Stimulated activated CD4-positive, alpha-beta T cell treated with anti-CD3 and anti-CD28 coated beads, Interleukin-2, amount 100 ng/mL, for 4 hours (primary cell): ENCODE results near the gene RYR3.
"Not testable (repeated sequence)": the region's sequence is repeated elsewhere in the genome, so short reads cannot be mapped to it uniquely, and the experiment has no call there.

Experiments
- DNase-seq: peaks from one replicate; pipeline ENCODE4 v3.0.0-alpha.2; 2020; ENCODE audit warnings: low read depth

The RYR3 gene

GRCh38 chr15:33773969-33774368 is 463.2 kb downstream of the RYR3 start:
- DNase-seq = no peak

- DNase-seq = no peak
Observed at GRCh38 chr15:33778852-33779251, 468.1 kb downstream of the RYR3 start.

DNA sequence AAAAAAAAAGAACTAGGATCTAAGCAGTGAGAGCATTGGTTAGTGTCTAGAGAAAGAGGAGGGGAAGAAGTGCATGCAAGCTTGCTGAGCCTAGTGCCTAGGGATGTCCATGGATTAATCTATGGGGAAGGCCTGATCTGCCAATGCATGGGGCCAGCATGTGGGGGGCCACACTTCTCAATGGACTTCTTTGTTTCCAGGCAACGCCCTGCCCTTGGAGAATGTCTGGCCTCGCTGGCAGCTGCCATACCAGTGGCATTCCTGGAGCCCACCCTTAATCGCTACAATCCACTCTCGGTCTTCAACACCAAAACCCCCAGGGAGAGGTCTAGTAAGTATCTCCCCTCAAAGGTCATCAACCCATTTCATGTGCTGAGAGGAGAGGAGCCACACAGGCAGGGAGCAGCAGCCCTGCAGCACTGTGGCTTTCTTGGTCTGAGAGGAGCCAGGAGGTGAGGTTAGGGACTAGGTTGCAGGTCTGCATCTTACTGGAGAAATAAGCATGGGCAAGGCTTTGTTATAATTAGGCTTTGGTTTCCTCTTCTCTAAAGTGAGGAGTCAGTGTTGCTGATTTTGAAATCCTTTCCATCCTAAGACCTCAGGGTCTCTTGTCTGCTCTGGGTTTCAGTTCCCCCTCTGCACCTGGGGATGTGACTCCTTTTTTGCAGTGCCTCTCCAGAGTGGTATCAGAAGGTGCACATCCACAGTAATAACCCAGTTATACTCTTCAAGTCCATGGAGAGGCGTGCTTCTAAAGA is 469.4 kb downstream of the RYR3 start:
- no peak for DNase-seq

- DNase-seq = no peak
Observed at GRCh38 chr15:33782966-33783365, 472.2 kb downstream of the RYR3 start.

GRCh38 chr15:33785366-33785765 is 474.6 kb downstream of the RYR3 start:
- no peak for DNase-seq

DNA sequence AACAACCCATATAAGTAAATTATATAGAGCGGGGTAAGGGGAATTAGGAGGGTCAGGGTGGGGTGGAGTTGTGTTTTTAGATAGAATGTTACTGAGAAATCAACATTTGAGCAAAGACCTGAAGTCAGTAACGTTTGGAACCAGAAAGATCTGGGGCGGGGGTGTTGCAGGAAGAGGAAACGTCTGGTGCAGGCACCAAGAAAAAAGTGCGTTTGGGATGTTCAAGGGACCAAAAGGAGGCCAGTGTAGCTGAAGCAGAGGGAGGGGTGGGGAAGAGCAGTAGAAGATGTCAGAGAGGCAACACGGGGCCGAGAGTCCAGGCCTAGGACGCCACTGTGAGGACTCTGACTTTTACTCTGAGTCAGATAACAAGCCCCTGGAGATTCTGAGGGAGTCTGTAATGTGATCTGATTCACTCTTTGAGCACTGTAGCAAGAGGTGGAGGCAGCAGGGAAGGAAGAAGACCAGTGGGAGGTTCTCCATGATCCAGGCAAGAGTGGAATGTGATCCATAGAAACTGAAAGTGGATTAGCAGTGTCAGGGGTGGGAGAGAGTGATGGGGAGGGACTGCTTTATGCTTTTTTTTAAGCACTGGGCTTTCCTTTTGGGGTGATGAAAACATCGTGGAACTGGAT is 478.3 kb downstream of the RYR3 start:
- DNase-seq = no peak

DNA sequence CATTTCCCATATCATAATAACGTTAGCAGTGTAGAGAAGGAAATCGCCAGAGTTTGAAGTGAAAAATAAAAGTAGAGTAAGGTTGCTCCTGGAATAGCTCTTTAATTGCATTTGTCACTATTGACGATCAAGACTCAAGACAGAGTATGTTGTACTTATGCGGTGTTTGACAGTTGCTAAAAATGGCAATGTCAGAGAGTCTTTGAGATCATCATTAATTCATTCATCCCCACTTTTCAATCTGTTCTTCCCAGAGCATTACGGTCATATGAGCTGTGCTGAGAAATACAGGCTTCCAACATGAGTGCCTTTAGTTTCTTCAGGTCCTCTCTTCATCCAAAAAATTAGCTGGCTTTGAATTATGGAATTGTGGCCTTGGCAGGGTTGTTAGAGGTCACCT is 483.7 kb downstream of the RYR3 start:
- DNase-seq = no peak

DNA sequence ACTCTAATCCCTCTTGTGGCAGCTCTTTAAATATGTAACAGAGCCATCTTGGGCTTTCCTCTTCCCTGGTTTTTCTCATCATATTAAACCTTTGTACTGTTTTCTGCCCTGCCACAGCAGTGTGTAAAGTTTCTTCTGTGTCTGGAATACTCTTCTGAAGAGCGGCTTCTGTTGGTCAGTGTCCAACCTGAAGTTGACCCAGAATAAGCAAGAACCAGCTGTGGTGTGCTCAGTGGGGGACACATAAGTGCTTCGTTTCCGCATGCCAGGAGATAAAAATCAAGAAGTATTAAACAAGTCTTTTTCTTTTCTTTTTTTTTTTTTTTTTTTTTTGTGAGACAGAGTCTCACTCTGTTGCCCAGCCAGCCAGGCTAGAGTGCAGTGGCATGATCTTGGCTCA is 484.3 kb downstream of the RYR3 start:
- no peak for DNase-seq

- DNase-seq = no peak
Observed at GRCh38 chr15:33797651-33798050, 486.9 kb downstream of the RYR3 start.

DNA sequence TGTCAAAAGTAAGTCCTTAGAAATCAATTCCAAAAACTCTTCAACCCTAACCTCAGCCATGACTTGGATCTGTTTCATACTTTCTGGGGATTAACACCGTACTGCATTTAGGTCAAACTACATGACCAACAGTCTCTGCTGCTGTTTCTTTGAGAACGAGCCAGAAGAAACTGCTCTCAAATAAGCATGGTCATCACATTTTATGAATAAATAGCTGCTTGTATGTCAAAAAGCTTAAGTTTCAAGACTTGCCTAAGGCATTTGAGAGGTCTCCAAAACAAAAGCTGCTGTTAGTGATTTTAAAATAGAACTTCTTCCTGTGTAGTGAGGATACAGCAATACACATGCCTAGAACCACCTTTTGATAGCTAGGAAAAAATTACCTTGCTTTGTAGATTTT is 491.2 kb downstream of the RYR3 start:
- no peak for DNase-seq

DNA sequence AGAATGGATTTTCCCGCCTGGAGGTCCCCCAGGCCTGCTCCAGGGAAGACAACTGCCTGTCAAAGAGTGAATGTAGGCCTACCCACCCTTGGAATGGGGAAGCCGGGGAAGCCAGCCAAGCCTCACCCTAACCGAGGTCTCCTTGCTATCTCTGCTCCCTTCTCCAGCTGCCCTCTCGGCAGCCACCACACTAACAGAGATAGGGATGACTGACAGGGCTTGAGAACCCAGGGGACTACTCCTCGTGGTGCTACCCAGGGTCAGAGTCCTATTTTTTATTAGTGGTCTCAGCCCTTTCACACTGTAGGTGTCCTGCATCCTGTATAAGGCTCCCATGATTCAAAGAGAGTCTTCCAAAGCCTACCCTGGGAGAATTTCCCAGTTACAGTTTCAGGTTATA is 496.9 kb downstream of the RYR3 start:
- DNase-seq = no peak

GRCh38 chr15:33808720-33809457 is 498.1 kb downstream of the RYR3 start:
- no peak for DNase-seq

- DNase-seq = no peak
Observed at GRCh38 chr15:33810073-33810595, 499.4 kb downstream of the RYR3 start.

DNA sequence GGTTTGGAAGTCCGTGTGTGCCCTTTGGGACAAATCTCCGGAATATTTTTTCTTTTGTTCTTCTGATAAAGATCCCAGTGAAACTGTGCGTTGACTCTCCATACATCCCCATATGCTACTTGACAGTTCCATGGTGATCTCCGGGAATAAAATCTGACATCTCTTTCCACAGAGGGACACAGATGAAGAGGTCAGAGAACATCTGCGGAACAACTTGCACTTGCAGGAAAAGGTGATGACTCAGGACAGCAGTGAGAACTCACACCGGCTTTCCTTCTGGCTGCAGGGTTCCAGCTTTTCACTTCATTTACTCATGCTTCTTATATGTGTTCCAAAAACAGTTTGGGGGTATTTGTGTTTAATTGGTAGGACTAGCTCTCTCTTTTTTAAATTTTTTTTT is 500.0 kb downstream of the RYR3 start:
- DNase-seq = no peak

- DNase-seq = no peak
Observed at GRCh38 chr15:33813891-33814290, 503.1 kb downstream of the RYR3 start.

- not testable (repeated sequence) for DNase-seq
Observed at GRCh38 chr15:33819499-33819898, 508.7 kb downstream of the RYR3 start.

DNA sequence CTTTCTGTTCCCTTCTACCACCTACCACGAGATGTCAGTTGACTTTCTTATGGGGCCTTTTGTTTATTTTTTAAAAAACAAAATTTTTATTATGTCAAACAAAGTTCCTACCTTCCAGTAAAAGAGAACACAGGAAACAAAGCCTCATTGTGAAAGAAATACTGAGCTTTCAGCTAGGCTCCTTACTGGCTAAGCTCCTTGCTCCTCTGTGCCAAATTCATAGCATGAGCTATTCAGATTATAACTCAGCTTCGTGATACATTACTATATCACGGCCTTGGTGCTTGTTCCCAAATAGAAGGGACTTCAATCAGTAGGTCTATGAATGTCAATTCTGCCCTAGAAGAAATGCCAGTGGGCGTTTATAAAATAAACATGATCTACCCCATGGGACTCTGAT is 511.7 kb downstream of the RYR3 start:
- DNase-seq = no peak

DNA sequence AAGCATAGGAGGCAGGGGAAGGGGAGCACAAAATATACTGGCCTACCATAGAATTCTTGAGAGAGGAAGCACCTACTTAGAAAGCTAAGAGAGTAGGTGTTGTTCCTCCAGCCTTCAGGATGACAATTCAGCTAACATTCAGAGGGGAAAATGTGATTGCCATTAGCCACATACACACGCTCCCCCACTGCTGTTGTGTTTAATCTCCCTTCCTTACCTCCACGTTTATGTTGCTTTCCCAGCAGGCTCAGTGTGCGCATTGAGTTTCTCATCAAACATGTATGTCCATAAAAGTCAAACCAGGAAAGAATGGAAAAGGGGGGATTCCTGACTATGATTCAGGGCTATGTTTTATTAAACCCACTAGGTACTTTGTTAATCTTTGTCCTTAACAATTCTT is 512.4 kb downstream of the RYR3 start:
- no peak for DNase-seq

- DNase-seq = no peak
Observed at GRCh38 chr15:33825453-33825852, 514.7 kb downstream of the RYR3 start.

DNA sequence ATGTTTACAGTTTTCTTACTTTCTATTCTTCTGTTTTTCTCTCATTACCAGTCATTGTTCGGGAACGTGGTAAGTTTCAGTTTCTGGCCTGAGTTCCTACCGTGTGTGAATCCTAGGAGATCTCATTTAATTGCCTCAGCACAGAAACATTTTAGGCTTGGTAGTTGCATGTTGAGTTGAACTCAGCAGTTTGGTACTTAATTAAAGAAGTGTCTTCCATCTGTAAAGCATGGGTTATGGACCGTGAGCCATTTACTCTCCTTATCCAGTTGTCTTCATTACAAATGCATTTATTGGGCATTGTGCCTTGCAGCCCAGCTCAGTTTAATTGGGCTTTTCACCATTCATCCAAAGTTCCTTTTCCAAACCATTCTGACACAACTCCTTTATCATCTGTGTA is 515.4 kb downstream of the RYR3 start:
- DNase-seq = no peak

DNA sequence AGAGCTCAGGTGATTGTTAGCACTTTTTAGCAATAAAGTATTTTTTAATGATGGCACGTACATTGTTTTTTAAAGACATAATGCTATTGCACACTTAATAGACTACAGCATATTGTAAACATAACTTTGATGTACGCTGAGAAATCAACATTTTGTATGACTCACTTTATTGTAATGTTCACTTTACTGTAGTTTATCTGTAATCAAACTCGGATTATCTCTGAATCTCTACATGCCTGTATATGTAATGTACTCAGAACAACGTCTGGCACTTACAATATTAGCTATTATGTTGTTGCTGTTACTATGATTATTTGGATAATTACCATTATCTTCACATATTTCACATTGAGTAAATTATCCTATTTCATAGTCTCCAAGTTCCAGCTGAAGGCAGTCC is 519.6 kb downstream of the RYR3 start:
- no peak for DNase-seq

GRCh38 chr15:33831646-33832045 is 520.9 kb downstream of the RYR3 start:
- no peak for DNase-seq
